DMS79 treated with DMSO at 0.1 percent for 48 hours (cell line): Measurements from ENCODE around the gene NAP1L4.

Source experiments
- DNase-seq: peaks from one replicate; lab custom pipeline; 2025; lab: John Stamatoyannopoulos, UW

NAP1L4 gene

DNA sequence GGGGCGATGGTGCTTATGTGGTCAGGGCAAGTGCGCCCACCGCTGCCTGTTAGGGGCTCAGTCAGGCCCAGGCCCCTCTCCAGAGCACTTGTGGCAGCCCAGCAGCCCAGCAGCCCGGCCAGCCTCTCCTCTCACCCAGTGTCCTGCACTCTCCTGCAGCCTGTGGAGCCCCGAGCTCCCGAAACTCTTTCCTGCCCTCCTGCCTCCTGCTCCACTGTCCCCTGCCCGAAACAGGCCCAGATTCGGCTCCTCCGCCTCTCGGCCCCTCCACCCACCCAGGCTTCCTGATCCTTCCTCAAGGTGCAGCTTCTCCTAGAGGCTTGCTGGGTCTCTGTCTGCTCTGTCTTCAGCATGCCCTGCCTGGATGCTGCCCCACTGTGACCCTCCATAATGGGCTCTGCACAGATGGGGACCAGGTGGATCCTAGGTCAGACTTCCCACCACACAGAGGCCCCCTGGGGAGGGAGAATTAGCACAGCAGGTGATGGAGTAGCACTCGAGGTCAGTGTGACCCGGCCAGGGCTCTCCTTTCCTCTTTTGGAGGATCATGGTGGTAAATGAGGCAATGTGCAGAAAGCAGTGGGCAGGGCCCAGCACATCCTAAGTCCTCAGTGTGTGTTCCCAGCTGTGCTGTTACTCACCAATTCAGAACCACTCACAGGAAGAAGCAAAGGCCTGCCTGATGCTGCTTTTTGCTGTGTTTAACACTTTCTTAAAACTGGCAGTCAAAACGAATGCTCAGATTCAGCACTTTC lies 18.6 kb upstream of the NAP1L4 start:
- DNase-seq = no peak

DNA sequence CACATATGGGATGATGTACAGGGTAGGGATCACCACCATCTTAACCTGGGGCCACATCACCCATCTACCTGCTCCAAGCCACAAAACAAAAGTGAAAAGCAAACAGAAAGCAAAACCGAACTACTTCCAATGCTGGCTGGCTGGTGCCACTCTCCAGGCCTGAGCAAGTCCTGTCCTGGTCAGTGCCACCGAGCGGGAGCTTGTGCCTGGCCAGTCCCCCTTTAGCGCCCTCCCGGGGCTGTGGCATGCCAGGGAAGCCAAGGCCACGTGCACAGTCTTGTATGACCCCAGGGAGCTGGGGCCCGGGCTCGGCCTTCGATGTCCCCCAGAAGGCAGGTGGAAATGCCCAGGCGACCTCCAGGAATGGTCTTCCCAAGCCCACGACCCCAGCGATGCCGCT lies 17.9 kb upstream of the NAP1L4 start:
- DNase-seq = no peak

DNA sequence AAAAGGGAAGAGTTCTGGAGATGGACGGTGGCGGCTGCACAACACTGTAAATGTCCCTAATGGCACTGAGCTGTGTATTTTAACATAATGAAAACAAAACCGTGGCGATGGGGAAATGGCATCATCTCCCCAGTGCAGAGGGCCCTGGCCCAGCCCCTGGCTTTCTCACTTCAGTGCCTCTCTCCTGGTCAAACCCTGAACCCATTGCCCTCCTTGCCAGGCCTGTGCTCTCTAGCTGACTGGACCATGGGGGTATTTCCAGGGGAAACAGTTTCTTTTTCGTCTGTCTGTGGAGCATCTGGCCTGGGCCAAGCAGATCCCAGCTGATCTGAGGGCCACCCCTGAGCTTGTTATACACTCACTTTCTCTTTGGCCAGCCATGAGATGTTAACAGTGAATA lies 17.4 kb upstream of the NAP1L4 start:
- DNase-seq = no peak

DNA sequence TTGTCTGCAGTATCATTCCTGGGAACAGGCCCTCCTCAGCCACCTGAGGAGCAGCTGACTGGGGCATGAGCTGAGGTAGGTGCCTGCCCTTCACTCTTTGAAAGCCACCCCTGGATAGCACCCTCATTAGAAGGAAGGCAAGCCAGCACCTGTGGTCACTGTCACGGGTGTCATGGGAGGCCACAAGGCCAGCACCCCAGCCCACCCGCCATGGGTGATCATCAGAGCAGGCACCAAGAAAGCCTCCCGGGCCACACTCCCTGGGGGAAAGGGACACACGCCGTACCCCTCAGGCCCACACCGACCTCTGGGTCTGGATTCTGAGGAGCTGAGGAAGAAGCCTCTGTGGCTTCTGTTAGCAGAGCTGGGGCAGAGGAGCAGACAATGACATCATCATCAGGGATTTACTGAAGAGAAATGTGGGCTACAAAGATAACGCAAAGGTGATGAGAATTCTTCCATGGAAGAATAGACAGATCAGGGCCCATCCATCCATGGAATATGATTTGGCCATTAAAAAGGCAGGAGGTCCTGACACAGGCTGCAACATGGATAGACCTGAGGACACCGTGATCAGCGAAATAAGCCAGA lies 16.7 kb upstream of the NAP1L4 start:
- no peak for DNase-seq

- DNase-seq = no peak
Measured at GRCh38 chr11:3007404-3008010, 15.4 kb upstream of the NAP1L4 start.

- DNase-seq = no peak
Measured at GRCh38 chr11:3006505-3007260, 14.6 kb upstream of the NAP1L4 start.

DNA sequence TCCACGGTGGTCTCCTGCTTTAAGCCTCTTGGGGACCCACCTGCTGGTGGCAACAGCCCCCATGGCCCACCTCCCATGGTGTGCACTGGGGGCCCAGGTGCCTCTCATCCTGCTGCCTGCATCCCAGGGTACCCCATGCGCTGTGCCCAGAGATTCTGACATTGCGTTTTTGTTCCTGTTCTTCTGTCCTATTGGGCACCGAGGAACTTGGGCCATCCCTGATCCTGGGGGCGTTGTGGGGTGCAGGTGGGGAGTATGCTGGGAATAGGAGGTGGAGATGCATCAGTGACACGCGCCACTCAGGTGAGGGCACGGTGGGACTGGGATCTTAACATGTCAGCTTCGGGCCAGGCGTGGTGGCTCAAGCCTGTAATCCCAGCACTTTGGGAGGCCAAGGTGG lies 12.4 kb upstream of the NAP1L4 start:
- DNase-seq = no peak

DNA sequence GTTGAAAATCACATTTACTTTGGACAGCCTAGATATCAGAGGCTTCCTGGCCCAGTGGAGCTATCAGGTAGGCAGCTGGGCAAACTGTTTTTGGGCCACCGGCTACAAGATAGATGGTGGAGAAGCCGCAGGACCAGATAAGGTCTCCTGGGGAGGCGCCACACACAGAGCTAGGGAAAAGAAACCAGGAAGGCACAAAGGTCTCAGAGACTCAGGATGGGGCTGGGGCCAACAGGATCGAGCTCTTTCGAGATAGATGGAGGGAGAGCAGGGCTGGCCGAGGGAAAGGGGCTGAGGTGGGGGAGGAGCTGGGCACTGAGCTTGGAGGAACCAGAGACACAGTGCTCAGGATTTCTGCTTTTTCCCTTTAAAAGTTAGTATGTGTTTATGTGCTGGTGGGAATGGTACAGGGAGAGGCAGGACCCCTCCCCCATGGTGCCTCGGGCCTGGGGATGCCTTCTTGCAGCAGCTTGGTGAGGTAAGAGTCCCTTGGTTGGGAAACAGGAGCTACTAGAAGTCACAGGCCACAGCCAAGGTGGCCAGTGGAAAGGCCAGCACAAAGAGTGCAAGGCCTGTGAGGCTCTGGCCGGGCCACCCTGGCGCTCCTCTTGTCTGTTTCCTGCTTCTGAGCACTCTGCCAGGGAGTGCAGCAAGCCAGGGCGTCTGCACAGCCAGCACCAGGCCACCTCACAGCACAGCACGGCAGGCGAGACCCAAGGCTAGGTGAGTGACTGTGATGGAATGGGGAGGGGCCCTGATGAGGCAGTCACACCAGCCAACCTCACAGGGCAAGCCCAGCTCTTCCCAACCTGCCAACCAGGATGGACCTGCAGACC lies 11.5 kb upstream of the NAP1L4 start:
- no peak for DNase-seq

GRCh38 chr11:3002871-3003270 lies 10.7 kb upstream of the NAP1L4 start:
- DNase-seq = no peak

- no peak for DNase-seq
Measured at GRCh38 chr11:3002351-3002861, 10.3 kb upstream of the NAP1L4 start.

DNA sequence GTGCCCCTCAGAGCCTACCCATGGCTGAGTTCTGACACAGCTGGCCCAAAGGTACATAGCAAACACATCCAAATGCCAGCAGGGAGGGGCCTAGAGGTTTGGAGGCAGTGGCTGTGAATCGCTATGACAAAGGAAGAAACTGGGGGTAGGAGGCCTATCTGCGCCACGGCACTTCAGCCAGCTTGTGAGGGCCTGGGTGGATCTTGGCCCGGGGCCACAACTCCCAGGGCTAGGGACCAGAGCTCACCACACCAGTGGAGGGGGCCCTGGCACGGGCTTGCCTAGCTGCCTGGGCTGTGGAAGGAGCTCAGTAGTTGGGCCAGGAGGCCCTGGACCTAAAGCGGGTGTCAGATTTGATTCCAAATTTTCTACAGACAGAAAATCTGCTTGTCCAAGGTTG lies 9.4 kb upstream of the NAP1L4 start:
- DNase-seq = peak; percentile 51

GRCh38 chr11:3000032-3000961 lies 8.2 kb upstream of the NAP1L4 start:
- peak; percentile 68 for DNase-seq

DNA sequence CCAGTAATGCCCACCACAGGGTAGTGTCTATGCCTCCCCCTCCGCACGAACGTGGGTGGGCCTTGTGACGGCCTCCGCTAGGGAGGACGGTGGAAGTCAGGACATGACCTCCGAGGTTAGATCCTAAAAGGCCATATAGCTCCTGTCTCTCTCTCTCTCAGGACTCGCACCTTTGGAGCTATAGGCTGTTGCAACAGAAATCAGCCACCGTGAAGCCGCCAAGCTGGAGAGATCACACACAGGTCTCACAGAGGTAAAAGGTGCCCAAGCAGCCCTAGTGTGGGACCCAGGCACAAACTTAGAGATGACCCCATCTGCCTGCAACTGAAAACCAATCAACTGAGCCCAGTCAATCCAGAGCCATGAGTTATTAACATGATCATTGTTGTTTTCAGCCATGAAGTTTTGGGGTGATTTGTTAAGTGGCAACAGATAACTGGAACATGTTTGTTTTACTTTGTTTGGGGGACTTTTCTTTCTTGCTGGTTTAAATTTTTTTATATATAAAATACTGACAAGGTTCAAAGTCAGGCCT lies 7.4 kb upstream of the NAP1L4 start:
- no peak for DNase-seq

DNA sequence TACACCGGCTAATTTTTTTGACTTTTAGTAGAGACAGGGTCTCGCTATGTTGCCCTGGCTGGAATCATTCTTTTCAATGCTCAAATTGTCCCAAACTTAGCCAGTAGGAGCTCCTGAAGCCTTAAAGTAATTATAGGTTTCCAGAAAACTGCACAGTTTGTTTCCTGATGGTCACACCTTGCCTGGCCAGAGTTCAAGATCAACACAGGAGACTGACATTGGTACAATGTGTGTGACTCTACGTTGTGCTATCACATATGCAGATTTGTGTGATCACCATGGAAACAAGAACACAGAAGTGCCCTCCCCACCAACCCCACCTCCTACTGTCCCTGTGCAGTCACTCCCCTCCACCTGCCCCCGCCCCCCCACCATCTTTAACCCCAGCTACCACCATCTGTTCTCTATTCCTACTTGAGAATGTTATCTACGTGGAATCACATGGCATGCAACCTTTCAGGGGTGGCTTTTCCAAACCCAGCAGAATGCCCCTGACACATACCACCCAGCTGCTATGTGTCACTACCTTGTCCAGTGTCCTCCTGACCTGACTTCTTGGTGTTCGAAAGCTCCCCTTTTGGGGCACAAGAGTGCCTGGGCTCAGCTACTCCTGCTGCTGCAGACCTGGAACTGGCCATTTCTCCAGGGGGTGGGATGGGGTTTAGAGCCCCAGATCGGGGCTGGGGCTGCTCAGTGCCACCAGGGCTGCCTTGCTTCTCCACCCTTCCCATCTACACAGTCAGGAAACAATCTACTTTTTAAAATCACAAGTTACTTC lies 6.1 kb upstream of the NAP1L4 start:
- DNase-seq = no peak

GRCh38 chr11:2997406-2997805 lies 5.3 kb upstream of the NAP1L4 start:
- DNase-seq = no peak

GRCh38 chr11:2996976-2997375 lies 4.8 kb upstream of the NAP1L4 start:
- no peak for DNase-seq

- no peak for DNase-seq
Measured at GRCh38 chr11:2995893-2996554, 3.9 kb upstream of the NAP1L4 start.

DNA sequence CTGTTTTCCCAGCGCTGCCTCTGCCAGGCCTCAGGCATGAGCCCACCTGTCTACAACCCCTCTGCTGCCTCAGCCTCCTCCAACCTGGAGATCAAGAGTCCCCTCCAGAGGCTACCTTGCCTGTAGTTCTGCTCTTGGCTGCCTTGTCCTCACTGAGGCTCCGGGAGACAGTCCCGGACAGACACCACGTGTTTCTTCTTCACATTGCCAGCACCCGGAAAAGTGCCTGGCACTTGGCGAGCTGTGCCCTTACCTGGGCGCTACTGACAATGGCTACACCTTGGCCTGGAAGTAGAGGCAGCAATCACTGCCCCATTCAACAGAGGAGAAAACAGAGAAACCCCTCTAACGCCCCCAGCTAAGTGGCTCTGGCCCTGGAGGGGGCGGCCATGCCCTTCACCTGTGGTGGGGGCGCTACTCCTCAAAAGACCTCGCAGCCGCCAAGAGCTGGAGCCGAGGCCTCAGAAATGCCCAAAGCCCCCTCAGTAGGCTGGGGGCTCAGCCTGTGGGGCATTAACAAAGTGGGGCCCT lies 3.0 kb upstream of the NAP1L4 start:
- no peak for DNase-seq

GRCh38 chr11:2994336-2994730 lies 2.2 kb upstream of the NAP1L4 start:
- DNase-seq = no peak
